GM19455 (cell line): Measurements from ENCODE around the gene UBASH3A.
"Not testable (repeated sequence)": the region's sequence is repeated elsewhere in the genome, so short reads cannot be mapped to it uniquely, and the experiment has no call there.

Experiments
- ATAC-seq: cut with Tn5 transposase; IDR thresholded peaks from one replicate; pipeline ENCODE4 v1.9.1; 2021; ENCODE audit not compliant: unreplicated experiment

The UBASH3A gene

GRCh38 chr21:42390193-42390592, 13.5 kb upstream of the UBASH3A start:
- no peak for ATAC-seq

GRCh38 chr21:42390696-42391095, 13.0 kb upstream of the UBASH3A start:
- ATAC-seq, result no peak

GRCh38 chr21:42391297-42391696, 12.4 kb upstream of the UBASH3A start:
- ATAC-seq, result no peak

- no peak for ATAC-seq
Measured at GRCh38 chr21:42392731-42393442, 10.8 kb upstream of the UBASH3A start.

- no peak for ATAC-seq
Measured at GRCh38 chr21:42393443-42393950, 10.2 kb upstream of the UBASH3A start.

GRCh38 chr21:42395302-42395701, 8.4 kb upstream of the UBASH3A start:
- ATAC-seq, result no peak

GRCh38 chr21:42395905-42396651, 7.6 kb upstream of the UBASH3A start, which contains the start of gene TMPRSS3:
TSS of gene TMPRSS3 (minus strand) at chr21:42396052. CDS start at chr21:42395417, 635 bp downstream.
- ATAC-seq, result no peak

- ATAC-seq, result no peak
Measured at GRCh38 chr21:42396799-42397745, 6.6 kb upstream of the UBASH3A start.

- no peak for ATAC-seq
Measured at GRCh38 chr21:42397746-42398394, 5.8 kb upstream of the UBASH3A start.

- ATAC-seq, result no peak
Measured at GRCh38 chr21:42398436-42399028, 5.2 kb upstream of the UBASH3A start.

GRCh38 chr21:42400525-42400924, 3.2 kb upstream of the UBASH3A start:
- no peak for ATAC-seq

GRCh38 chr21:42401154-42401553, 2.5 kb upstream of the UBASH3A start:
- no peak for ATAC-seq

GRCh38 chr21:42401820-42402251, 1.9 kb upstream of the UBASH3A start:
- ATAC-seq, result no peak

GRCh38 chr21:42404539-42404938, 837 bp downstream of the UBASH3A start:
- ATAC-seq, result no peak

GRCh38 chr21:42405064-42406013, 1.6 kb downstream of the UBASH3A start:
- ATAC-seq, result no peak

GRCh38 chr21:42406201-42406621, 2.5 kb downstream of the UBASH3A start:
- ATAC-seq, result no peak

GRCh38 chr21:42406866-42407265, 3.2 kb downstream of the UBASH3A start:
- no peak for ATAC-seq

GRCh38 chr21:42407476-42407875, 3.8 kb downstream of the UBASH3A start:
- no peak for ATAC-seq

- not testable (repeated sequence) for ATAC-seq
Measured at GRCh38 chr21:42408718-42409117, 5.0 kb downstream of the UBASH3A start.
